HCT116 (cell line): ENCODE data around the gene CARD10. TPM values are rescaled to one million over a fixed set of nuclear protein-coding genes. Genes with fewer than 3 reads are reported as not detected.
"Not testable (repeated sequence)": the region's sequence is repeated elsewhere in the genome, so short reads cannot be mapped to it uniquely, and the experiment has no call there.

ENCODE experiments used
- ATAC-seq: fragments of 200-7000 bp; cut with Tn5 transposase; 2 replicates; pipeline ENCODE4 v1.9.1; 2020; ENCODE audit warnings: mild to moderate bottlenecking, moderate library complexity
- BruUV-seq: library from RNA; stranded (reverse); fragments of 400-500 nt; replicated peaks from 2 replicates; lab custom pipeline; 2021; lab: Mats Ljungman, UMichigan
- CTCF ChIA-PET: fragments of 300-600 bp; sonication (Branson Sonifier 250); formaldehyde crosslinking; loops from one replicate; lab custom pipeline; 2021; ENCODE audit warnings: antibody characterized with exemption; lab: Charles Lee
- POLR2A ChIA-PET: fragments of 300-600, 350-600 bp; sonication (Branson Sonifier 250); formaldehyde crosslinking; loops from one replicate; lab custom pipeline; 2021; ENCODE audit warnings: antibody characterized with exemption; lab: Charles Lee
- RAD21 ChIA-PET, 2 experiments: fragments of 300-600 bp; sonication (Branson Sonifier 250); formaldehyde crosslinking; loops; one replicate each; lab custom pipeline; 2023; ENCODE audit warnings: low total read pairs in 2 of 2; ENCODE audit not compliant: uncharacterized antibody in 2 of 2, unreplicated experiment in 2 of 2, low non-redundant PET in 1 of 2; lab: Charles Lee
- DNase-seq: peaks from one replicate; pipeline ENCODE4 v3.0.0-alpha.2; 2010; ENCODE audit warnings: low read depth, low spot score
- H2AFZ ChIP-seq: fragments of 200-600 bp; shearing (Covaris generic), sonication (generic); 2 replicates; pipeline ENCODE4 v1.6.1; 2017; ENCODE audit warnings: low read depth, mixed run types, mixed read lengths, antibody characterized with exemption, low read length; ENCODE audit not compliant: poor library complexity, severe bottlenecking
- H3K27ac ChIP-seq: 2 replicates; pipeline ENCODE4 v1.5.1; 2012; ENCODE audit warnings: low read depth, low read length
- H3K27me3 ChIP-seq: fragments of 200-600 bp; sonication (generic); 2 replicates; pipeline ENCODE4 v1.6.1; 2016; ENCODE audit warnings: mixed run types, low read length, mixed read lengths; ENCODE audit not compliant: insufficient read depth
- H3K36me3 ChIP-seq, 2 experiments: fragments of 200-500 bp in 1 of 2; fragments of 200-600 bp in 1 of 2; sonication (Bioruptor generic) in 1 of 2; sonication (generic) in 1 of 2; 2 replicates each; pipeline versions ENCODE4 v1.5.1 to v1.6.1; 2014 to 2016; ENCODE audit warnings: low read length in 2 of 2, inconsistent platforms in 1 of 2, mixed read lengths in 1 of 2, mixed run types in 1 of 2; ENCODE audit not compliant: insufficient read depth in 2 of 2, control insufficient read depth in 1 of 2
- H3K4me1 ChIP-seq, 2 experiments: fragments of 200-600 bp in 1 of 2; sonication (generic) in 1 of 2; 2 replicates each; pipeline versions ENCODE4 v1.5.1 to v1.6.1; 2012 to 2017; ENCODE audit warnings: low read length in 2 of 2, inconsistent platforms in 1 of 2, mild to moderate bottlenecking in 1 of 2, mixed read lengths in 1 of 2, mixed run types in 1 of 2, moderate library complexity in 1 of 2; ENCODE audit not compliant: insufficient read depth in 2 of 2, control insufficient read depth in 1 of 2
- H3K4me2 ChIP-seq: fragments of 200-600 bp; sonication (generic); 2 replicates; pipeline ENCODE4 v1.6.1; 2017; ENCODE audit warnings: mixed run types, low read length, mixed read lengths
- H3K4me3 ChIP-seq, 2 experiments: fragments of 200-600 bp in 1 of 2; sonication (generic) in 1 of 2; replicated peaks in 1 of 2; 2 replicates each; pipeline ENCODE4 v1.5.1; 2011 to 2016; ENCODE audit warnings: low read length in 2 of 2, control low read depth in 1 of 2, low read depth in 1 of 2, mild to moderate bottlenecking in 1 of 2, mixed read lengths in 1 of 2, mixed run types in 1 of 2
- H3K79me2 ChIP-seq: fragments of 200-600 bp; sonication (generic); 2 replicates; pipeline ENCODE4 v1.6.1; 2017; ENCODE audit warnings: mild to moderate bottlenecking, mixed run types, low read length, moderate library complexity, mixed read lengths; ENCODE audit not compliant: insufficient read depth
- H3K9ac ChIP-seq: fragments of 200-600 bp; sonication (generic); 2 replicates; pipeline ENCODE4 v1.6.1; 2016; ENCODE audit warnings: low read length, mixed read lengths
- H3K9me2 ChIP-seq: fragments of 200-600 bp; sonication (generic), shearing (Covaris generic); 2 replicates; pipeline ENCODE4 v1.6.1; 2017; ENCODE audit warnings: mixed run types, mild to moderate bottlenecking, moderate library complexity; ENCODE audit not compliant: insufficient read depth
- H3K9me3 ChIP-seq, 2 experiments: fragments of 200-500 bp in 1 of 2; fragments of 200-600 bp in 1 of 2; sonication (Bioruptor generic) in 1 of 2; sonication (generic) in 1 of 2; 2 replicates each; pipeline ENCODE4 v1.6.1; 2014 to 2017; ENCODE audit warnings: low read length in 2 of 2, mixed read lengths in 2 of 2, inconsistent platforms in 1 of 2, low read depth in 1 of 2, mild to moderate bottlenecking in 1 of 2, mixed run types in 1 of 2, moderate library complexity in 1 of 2; ENCODE audit not compliant: control insufficient read depth in 1 of 2, insufficient read depth in 1 of 2
- H4K20me1 ChIP-seq: fragments of 200-600 bp; sonication (generic), shearing (Covaris generic); 2 replicates; pipeline ENCODE4 v1.6.1; 2017; ENCODE audit warnings: mixed run types, mild to moderate bottlenecking, moderate library complexity; ENCODE audit not compliant: insufficient read depth
- CBX3 ChIP-seq: IDR thresholded peaks from 2 replicates; pipeline ENCODE4 v1.6.1; 2012; ENCODE audit warnings: low read depth
- TCF7L2 ChIP-seq: IDR thresholded peaks from 2 replicates; pipeline ENCODE4 v1.7.0; 2011; ENCODE audit warnings: borderline replicate concordance, inconsistent platforms; ENCODE audit not compliant: insufficient read depth, insufficient read length; ENCODE audit errors: extremely low read depth
- ZFX ChIP-seq: fragments of 450-650 bp; IDR thresholded peaks from 2 replicates; pipeline ENCODE4 v1.6.1; 2017
- ZNF274 ChIP-seq: fragments of 200-500 bp; sonication (Bioruptor generic); IDR thresholded peaks from 2 replicates; pipeline ENCODE4 v1.6.1; 2014; ENCODE audit warnings: mild to moderate bottlenecking, low read depth, low read length, inconsistent platforms
- intact Hi-C: fragments of 100-400 bp; cut with micrococcal nuclease; formaldehyde crosslinking; loops from 2 replicates; pipeline ENCODE4 v1.10.0; 2022
- total RNA-seq: library from RNA; stranded (reverse); gene quantifications from one replicate; pipeline ENCODE4 v1.2.1, GENCODE V29; 2021; ENCODE audit not compliant: unreplicated experiment
- TF ChIP-seq, protein P1 (sequence below), 3 experiments: fragments of 200-600 bp in 1 of 3; sonication (generic) in 1 of 3; IDR thresholded peaks in 2 of 3; conservative IDR thresholded peaks in 1 of 3; 2 replicates each; pipeline ENCODE4 v1.5.1; 2012 to 2017; ENCODE audit warnings: low read depth in 2 of 3, low read length in 2 of 3, antibody characterized with exemption in 1 of 3, borderline replicate concordance in 1 of 3, control low read depth in 1 of 3, mild to moderate bottlenecking in 1 of 3, mixed read lengths in 1 of 3, mixed run types in 1 of 3, moderate library complexity in 1 of 3; ENCODE audit not compliant: insufficient read depth in 1 of 3
- TF ChIP-seq, protein P2 (sequence below): IDR thresholded peaks from 2 replicates; pipeline ENCODE4 v1.6.1; 2012

Gene CARD10
- total RNA-seq, 1 experiment from 2014 or later, result 32.0 TPM

DNA sequence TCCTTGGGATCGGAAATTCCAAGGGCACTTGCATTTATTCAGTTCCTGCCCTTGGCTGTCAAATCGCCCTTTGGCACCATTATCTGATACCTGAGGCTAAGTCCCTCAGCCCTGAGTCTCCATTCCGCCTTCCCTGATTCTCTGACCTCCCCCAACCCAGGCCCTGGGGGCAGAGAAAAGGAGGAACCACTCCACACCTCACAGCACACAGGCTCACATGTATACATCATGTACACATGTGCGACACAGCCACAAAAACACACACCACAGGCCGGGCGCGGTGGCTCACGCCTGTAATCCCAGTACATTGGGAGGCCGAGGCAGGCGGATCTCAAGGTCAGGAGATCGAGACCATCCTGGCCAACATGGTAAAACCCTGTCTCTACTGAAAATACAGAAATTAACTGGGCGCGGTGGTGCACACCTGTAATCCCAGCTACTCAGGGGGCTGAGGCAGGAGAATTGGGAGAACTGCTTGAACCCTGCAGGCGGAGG lies 51.0 kb downstream of the CARD10 start:
- H2AFZ ChIP-seq, H3K27me3 ChIP-seq, BruUV-seq, H3K4me1 ChIP-seq, POLR2A ChIA-PET, intact Hi-C loops, DNase-seq, H4K20me1 ChIP-seq, H3K36me3 ChIP-seq, H3K4me2 ChIP-seq, H3K79me2 ChIP-seq, H3K9ac ChIP-seq, ATAC-seq, H3K9me2 ChIP-seq, H3K27ac ChIP-seq, H3K4me3 ChIP-seq, H3K9me3 ChIP-seq, CTCF ChIA-PET, RAD21 ChIA-PET: not testable (repeated sequence)

DNA sequence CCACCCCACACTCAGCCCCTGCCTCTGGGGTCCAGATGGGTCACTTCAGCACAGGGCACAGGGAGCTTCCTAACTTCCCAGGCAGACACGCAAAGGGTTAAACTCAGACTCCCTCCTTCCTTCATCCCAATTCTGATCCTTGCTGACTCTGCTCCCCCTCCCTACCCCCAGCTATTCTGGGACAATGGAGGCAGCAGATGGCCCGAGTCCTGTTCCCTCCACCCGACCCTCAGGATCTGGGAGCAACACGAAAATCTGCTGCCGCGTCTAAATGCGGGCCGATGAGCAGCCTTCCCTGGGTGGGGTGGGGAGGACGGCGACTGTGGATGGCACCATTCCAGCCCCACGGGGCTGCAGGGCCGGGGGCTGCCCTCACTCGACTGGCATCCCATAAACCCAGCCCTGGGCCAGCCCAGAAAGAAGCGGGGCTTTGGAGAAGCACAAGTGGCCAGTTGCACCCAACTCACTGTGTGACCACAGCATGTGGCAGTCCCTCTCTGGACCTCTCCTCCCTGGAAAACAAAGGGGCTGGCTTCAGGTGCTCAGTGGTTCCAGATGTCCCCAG lies 51.7 kb downstream of the CARD10 start:
- Histone ChIP-seq H3K4me2 (no peak overlapping the region), H3K27ac (no peak overlapping the region), H3K9me2 (no peaks in the 10 kb centered on the region), H3K4me1 (peaks cover 0 to 6% of the 10 kb centered on the region in 2 experiments; a peak in 2 of 4 replicates), H3K79me2 (no peaks in the 10 kb centered on the region), H3K4me3 (no peak overlapping the region), H3K27me3 (no peaks in the 10 kb centered on the region), H4K20me1 (no peaks in the 10 kb centered on the region), H3K9me3 (no peaks in the 10 kb centered on the region), H3K36me3 (no peaks in the 10 kb centered on the region), H2AFZ (no peak overlapping the region), H3K9ac (no peak overlapping the region)
- RAD21 ChIA-PET, result no interaction called here
- TF ChIP-seq, protein P1, sequence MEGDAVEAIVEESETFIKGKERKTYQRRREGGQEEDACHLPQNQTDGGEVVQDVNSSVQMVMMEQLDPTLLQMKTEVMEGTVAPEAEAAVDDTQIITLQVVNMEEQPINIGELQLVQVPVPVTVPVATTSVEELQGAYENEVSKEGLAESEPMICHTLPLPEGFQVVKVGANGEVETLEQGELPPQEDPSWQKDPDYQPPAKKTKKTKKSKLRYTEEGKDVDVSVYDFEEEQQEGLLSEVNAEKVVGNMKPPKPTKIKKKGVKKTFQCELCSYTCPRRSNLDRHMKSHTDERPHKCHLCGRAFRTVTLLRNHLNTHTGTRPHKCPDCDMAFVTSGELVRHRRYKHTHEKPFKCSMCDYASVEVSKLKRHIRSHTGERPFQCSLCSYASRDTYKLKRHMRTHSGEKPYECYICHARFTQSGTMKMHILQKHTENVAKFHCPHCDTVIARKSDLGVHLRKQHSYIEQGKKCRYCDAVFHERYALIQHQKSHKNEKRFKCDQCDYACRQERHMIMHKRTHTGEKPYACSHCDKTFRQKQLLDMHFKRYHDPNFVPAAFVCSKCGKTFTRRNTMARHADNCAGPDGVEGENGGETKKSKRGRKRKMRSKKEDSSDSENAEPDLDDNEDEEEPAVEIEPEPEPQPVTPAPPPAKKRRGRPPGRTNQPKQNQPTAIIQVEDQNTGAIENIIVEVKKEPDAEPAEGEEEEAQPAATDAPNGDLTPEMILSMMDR (IDR thresholded peaks at IDR 0.05 in 2 of 3, conservative IDR thresholded peaks at IDR 0.05 in 1 of 3; ENCODE audit: borderline replicate concordance in 1 of 3, insufficient read depth in 1 of 3, low read depth in 2 of 3, low read length in 2 of 3), result no peak
- TF ChIP-seq, protein P2, sequence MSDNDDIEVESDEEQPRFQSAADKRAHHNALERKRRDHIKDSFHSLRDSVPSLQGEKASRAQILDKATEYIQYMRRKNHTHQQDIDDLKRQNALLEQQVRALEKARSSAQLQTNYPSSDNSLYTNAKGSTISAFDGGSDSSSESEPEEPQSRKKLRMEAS, result no peak
- TF ChIP-seq ZNF274 (no peak), ZFX (no peak), TCF7L2 (no peak), CBX3 (no peak)
- CTCF ChIA-PET, result no interaction called here
- intact Hi-C loops, result no loop called here
- DNase-seq (no peak), ATAC-seq (no peak)
- no TSS peak for BruUV-seq
- POLR2A ChIA-PET, result no interaction called here
